ENCODE results near the gene GJD4.

The GJD4 gene

GRCh38 chr10:35606430-35606829 lies 1.3 kb downstream of the GJD4 start:
- no peak for TF ChIP-seq CTCF (IDR thresholded peaks at IDR 0.05; ENCODE audit: low read depth, low read length)
- DNase-seq (ENCODE audit: extremely low read depth, low read depth): no peak

- TF ChIP-seq CTCF (IDR thresholded peaks at IDR 0.05; ENCODE audit: low read depth, low read length): no peak
- no peak for DNase-seq (ENCODE audit: extremely low read depth, low read depth)
Measured at GRCh38 chr10:35607475-35608327, 2.6 kb downstream of the GJD4 start.

- DNase-seq (ENCODE audit: extremely low read depth, low read depth): no peak
Measured at GRCh38 chr10:35608328-35608672, 3.2 kb downstream of the GJD4 start.

DNA sequence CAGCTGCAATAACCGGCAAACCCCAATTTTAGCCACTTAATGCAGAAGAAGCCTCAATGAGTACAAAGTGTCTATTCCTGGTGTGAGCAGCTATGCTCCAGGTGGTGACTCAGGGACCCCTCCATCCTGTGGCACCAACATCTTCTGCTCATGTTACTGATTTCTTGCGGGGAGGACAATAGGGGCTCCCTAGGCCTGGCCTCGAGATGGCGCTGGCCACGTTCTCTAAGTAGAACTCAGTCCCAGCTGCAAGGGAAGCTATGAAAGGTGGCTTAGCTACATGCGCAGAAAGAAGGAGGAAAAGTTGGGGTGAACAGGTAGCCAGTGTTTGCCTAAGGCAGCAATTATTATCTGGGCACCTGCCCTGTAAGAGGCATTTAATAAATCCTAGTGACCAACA lies 6.6 kb downstream of the GJD4 start:
- TF ChIP-seq CTCF (IDR thresholded peaks at IDR 0.05; ENCODE audit: low read depth, low read length): no peak

More at GRCh38 chr10:35608328-35608672, 3.2 kb downstream of the GJD4 start:
- TF ChIP-seq CTCF (IDR thresholded peaks at IDR 0.05; ENCODE audit: low read depth, low read length): no peak

GRCh38 chr10:35612385-35613106 lies 7.4 kb downstream of the GJD4 start:
- no peak for TF ChIP-seq CTCF (IDR thresholded peaks at IDR 0.05; ENCODE audit: low read depth, low read length)

More for the DNA sequence above, 6.6 kb downstream of the GJD4 start:
- no peak for DNase-seq (ENCODE audit: extremely low read depth, low read depth)

GRCh38 chr10:35613107-35613440 lies 7.9 kb downstream of the GJD4 start:
- no peak for DNase-seq (ENCODE audit: extremely low read depth, low read depth)
- no peak for TF ChIP-seq CTCF (IDR thresholded peaks at IDR 0.05; ENCODE audit: low read depth, low read length)

More at GRCh38 chr10:35612385-35613106, 7.4 kb downstream of the GJD4 start:
- no peak for DNase-seq (ENCODE audit: extremely low read depth, low read depth)

DNA sequence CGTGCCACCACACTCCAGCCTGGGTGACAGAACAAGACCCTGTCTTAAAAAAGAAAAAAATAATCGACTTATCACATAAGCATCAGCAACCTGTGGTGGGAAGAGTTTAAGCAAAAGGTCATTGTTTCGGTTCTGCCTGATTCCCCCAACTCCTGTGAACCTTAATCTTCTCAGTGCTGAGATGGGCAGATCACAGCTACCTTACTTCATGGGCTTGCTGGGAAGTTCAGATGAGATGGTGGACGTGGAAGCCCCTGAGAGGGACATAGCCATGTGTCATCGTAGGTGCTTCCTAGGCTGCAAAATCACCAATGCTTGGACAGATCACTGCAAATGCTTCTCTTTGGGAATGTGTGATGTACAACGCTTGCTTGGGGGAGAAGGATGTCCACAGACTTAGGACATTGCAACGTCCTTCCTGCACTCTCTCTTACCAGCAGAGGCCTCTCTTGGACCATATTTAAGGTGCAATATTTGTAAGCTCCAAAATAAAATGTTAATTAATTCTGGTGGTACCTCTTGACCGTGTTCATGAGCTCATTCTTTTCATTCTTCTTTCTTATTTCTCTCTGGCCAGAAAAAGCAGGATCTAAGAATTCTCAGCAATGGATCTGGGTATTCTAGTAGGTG lies 8.6 kb downstream of the GJD4 start:
- TF ChIP-seq CTCF (IDR thresholded peaks at IDR 0.05; ENCODE audit: low read depth, low read length): peak; percentile 38
- DNase-seq (ENCODE audit: extremely low read depth, low read depth): peak; percentile 0
